Fibroblast of peridontal ligament (primary cell): Measurements from ENCODE around the gene SLC24A5.

Experiments
- DNase-seq: peaks from one replicate; pipeline ENCODE4 v3.0.0-alpha.2; 2010; ENCODE audit errors: extremely low read depth

The SLC24A5 gene

DNA sequence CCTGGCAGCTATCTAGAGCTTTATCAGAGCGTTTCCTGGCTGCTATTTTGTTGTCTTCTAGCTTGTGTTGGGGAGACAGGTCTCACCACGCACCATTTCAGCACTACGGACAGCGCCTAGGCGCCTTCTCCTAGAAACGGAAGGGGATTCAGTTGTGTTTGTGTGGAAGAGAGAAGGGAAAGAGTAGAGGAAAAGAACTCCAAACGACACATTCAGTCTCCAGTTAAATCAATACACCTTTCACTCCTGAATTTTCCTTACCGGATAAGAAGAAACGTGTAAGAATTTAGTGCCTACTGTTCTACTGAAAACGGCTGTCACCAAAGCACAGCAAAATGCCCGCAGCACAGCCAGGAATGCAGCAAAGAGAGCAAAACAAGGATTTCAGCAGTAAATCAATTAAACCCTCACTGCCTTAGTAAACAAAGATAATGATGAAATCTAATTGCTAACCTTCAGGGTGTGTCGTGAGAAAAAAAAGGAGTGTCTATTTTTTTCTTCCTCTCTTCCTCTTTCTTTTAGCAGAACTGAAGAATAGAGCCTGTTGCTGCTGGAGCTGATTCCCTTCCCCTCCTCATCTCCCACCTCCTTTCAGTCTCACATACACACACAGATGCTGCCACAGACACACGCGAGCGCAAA is 70.3 kb downstream of the SLC24A5 start:
- peak; percentile 67 for DNase-seq

DNA sequence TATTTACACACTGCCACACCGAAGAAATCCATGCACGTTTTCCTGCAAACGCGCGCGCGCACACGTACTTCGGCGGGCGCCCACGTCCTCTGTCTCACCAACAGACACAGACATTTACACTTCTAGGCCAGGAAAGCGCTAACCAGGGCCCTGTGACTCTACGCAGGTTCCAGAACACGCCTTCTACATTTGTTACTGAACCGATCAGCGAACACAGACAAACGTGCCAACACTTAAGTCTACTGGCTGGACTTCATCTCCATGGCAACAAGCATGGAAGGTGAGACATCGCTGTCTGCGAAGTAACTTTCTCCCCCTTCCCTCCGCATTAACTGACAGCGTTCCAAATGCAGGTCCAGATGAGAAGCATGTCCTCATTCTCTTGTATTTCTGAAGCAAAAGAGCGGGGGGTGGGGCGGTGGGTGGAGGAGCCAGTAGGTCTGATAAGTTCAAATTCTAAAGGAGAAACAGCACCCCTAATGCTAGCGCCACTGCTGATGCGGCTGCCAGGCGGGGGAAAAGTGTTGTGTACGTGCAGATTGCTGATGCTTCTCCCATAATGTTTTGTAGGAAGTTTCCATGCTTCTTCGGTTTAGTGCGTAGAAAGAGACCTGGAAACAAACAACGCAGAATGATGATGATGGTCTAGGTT is 70.9 kb downstream of the SLC24A5 start, which contains the start of gene CTXN2:
TSS of gene CTXN2 (plus strand) at position 92 of the 652 bp plus-strand sequence. CDS start 9,636 bp downstream, outside the sequence.
- no peak for DNase-seq
